ENCODE measurements around the gene HSPB1.

Gene HSPB1

GRCh38 chr7:76296743-76297740 is 5.4 kb upstream of the HSPB1 start (continued):
- no peak for TF ChIP-seq ESRRG (CRISPR knock-in tag; IDR thresholded peaks at IDR 0.05)

DNA sequence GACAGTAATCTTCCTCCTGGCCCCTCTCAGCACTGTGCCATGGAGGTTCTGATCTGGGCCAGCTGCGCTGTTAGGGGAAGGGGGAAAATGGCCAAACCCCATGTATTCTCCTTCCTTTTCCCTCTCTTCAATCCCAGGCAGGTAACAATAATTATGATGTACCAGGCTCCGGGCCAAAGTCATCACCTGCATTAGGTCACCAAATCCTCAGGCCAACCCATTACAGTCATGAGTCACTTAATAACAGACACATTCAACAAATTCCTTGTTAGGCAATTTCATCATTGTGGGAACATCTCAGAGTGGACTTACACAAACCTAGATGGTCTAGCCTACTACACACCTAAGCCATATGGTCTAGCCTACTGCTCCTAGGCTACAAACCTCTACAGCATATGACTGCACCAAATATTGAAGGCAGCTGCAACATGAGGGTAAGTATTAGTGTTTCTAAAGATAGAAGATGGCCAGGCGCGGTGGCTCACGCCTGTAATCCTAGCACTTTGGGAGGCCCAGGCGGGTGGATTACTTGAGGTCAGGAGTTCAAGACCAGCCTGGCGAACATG is 2.2 kb upstream of the HSPB1 start:
- peak; percentile 51 for TF ChIP-seq ISL1 (CRISPR knock-in tag; IDR thresholded peaks at IDR 0.05)
- TF ChIP-seq ZFP30 (CRISPR knock-in tag; IDR thresholded peaks at IDR 0.05), result no peak
- TF ChIP-seq, protein P1, sequence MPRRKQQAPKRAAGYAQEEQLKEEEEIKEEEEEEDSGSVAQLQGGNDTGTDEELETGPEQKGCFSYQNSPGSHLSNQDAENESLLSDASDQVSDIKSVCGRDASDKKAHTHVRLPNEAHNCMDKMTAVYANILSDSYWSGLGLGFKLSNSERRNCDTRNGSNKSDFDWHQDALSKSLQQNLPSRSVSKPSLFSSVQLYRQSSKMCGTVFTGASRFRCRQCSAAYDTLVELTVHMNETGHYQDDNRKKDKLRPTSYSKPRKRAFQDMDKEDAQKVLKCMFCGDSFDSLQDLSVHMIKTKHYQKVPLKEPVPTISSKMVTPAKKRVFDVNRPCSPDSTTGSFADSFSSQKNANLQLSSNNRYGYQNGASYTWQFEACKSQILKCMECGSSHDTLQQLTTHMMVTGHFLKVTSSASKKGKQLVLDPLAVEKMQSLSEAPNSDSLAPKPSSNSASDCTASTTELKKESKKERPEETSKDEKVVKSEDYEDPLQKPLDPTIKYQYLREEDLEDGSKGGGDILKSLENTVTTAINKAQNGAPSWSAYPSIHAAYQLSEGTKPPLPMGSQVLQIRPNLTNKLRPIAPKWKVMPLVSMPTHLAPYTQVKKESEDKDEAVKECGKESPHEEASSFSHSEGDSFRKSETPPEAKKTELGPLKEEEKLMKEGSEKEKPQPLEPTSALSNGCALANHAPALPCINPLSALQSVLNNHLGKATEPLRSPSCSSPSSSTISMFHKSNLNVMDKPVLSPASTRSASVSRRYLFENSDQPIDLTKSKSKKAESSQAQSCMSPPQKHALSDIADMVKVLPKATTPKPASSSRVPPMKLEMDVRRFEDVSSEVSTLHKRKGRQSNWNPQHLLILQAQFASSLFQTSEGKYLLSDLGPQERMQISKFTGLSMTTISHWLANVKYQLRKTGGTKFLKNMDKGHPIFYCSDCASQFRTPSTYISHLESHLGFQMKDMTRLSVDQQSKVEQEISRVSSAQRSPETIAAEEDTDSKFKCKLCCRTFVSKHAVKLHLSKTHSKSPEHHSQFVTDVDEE (CRISPR knock-in tag; IDR thresholded peaks at IDR 0.05), result no peak
- TF ChIP-seq ARNTL (CRISPR knock-in tag; IDR thresholded peaks at IDR 0.05; ENCODE audit: borderline replicate concordance, low read depth), result no peak
- TF ChIP-seq ZFP3 (CRISPR knock-in tag; IDR thresholded peaks at IDR 0.05), result 0 out of 2 replicates have a peak, but pooled peaks have one; percentile 37
- no peak for TF ChIP-seq POU6F1 (CRISPR knock-in tag; IDR thresholded peaks at IDR 0.05; ENCODE audit: borderline replicate concordance, low read depth)
- no peak for TF ChIP-seq ZNF565 (CRISPR knock-in tag; conservative IDR thresholded peaks at IDR 0.05; ENCODE audit: low read depth)

DNA sequence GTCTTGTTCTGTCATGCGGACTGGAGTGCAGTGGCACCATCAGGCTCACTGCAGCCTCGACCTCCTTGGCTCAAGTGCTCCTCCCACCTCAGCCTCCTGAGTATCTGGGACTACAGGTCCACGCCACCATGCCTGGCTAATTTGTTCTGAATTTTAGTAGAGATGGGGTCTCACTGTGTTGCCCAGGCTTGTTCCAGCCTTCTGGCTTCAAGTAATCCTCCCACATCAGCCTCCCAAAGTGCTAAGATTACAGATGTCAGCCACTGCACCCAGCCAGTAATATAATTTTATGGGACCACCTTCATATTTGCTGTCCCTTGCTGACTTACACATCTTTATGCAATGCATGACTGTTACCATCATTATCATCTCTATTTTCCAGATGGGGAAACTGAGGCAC is 1.5 kb upstream of the HSPB1 start:
- no peak for ATAC-seq
- TF ChIP-seq ARNTL (CRISPR knock-in tag; IDR thresholded peaks at IDR 0.05; ENCODE audit: borderline replicate concordance, low read depth) (no peak), POU6F1 (CRISPR knock-in tag; IDR thresholded peaks at IDR 0.05; ENCODE audit: borderline replicate concordance, low read depth) (no peak), ZFP30 (CRISPR knock-in tag; IDR thresholded peaks at IDR 0.05) (no peak), RARB (CRISPR knock-in tag; IDR thresholded peaks at IDR 0.05) (no peak), ZFP3 (CRISPR knock-in tag; IDR thresholded peaks at IDR 0.05) (no peak), TOX (CRISPR knock-in tag; IDR thresholded peaks at IDR 0.05; ENCODE audit: borderline replicate concordance) (no peak), CSDC2 (CRISPR knock-in tag; IDR thresholded peaks at IDR 0.05) (no peak), ZNF70 (CRISPR knock-in tag; IDR thresholded peaks at IDR 0.05) (no peak), ZNF565 (CRISPR knock-in tag; conservative IDR thresholded peaks at IDR 0.05; ENCODE audit: low read depth) (no peak), BACH2 (CRISPR knock-in tag; IDR thresholded peaks at IDR 0.05; ENCODE audit: borderline replicate concordance) (no peak), OSR1 (CRISPR knock-in tag; IDR thresholded peaks at IDR 0.05) (no peak), CSRNP3 (CRISPR knock-in tag; IDR thresholded peaks at IDR 0.05) (no peak), SNAI2 (CRISPR knock-in tag; IDR thresholded peaks at IDR 0.05) (no peak), CREB5 (CRISPR knock-in tag; IDR thresholded peaks at IDR 0.05; ENCODE audit: low read depth) (no peak), TCF4 (CRISPR knock-in tag; IDR thresholded peaks at IDR 0.05; ENCODE audit: borderline replicate concordance) (no peak), ISL1 (CRISPR knock-in tag; IDR thresholded peaks at IDR 0.05) (no peak), PATZ1 (CRISPR knock-in tag; IDR thresholded peaks at IDR 0.05; ENCODE audit: borderline replicate concordance) (no peak), PPARA (CRISPR knock-in tag; IDR thresholded peaks at IDR 0.05; ENCODE audit: borderline replicate concordance) (no peak), ZNF8 (CRISPR knock-in tag; IDR thresholded peaks at IDR 0.05) (no peak), ESRRG (CRISPR knock-in tag; IDR thresholded peaks at IDR 0.05) (no peak)

More for the DNA sequence above, 2.2 kb upstream of the HSPB1 start:
- no peak for ATAC-seq
